ENCODE measurements around the gene SLC23A1.

- TF ChIP-seq POLR2A (IDR thresholded peaks at IDR 0.05; ENCODE audit: low read length) (no peak), GATA1 (IDR thresholded peaks at IDR 0.05; ENCODE audit: low read depth, low read length) (no peak)
Measured at GRCh38 chr5:139410993-139411828, 28.1 kb upstream of the SLC23A1 start.
